Astrocyte (in vitro differentiated cells and primary cell): Measurements from ENCODE around the gene B4GALT3. TPM values are rescaled to one million over a fixed set of nuclear protein-coding genes. Genes with fewer than 3 reads are reported as not detected.

Experiments used
- DNase-seq: peaks from one replicate; pipeline ENCODE4 v3.0.0-alpha.2; 2010; ENCODE audit warnings: low read depth
- FAIRE-seq: peaks from 2 replicates; lab custom pipeline; 2011; peaks lifted over from hg19 to GRCh38; lab: Jason Lieb, UNC
- H2AFZ ChIP-seq: 2 replicates; pipeline ENCODE4 v1.6.0; 2012; ENCODE audit warnings: low read depth, low read length, inconsistent platforms
- H3K27ac ChIP-seq: 2 replicates; pipeline ENCODE4 v1.5.1; 2011; ENCODE audit warnings: low read depth, low read length, inconsistent platforms
- H3K27me3 ChIP-seq: 2 replicates; pipeline ENCODE4 v1.6.0; 2011; ENCODE audit warnings: low read length, inconsistent platforms; ENCODE audit not compliant: insufficient read depth
- H3K36me3 ChIP-seq: 2 replicates; pipeline ENCODE4 v1.5.1; 2011; ENCODE audit warnings: low read length, inconsistent platforms; ENCODE audit not compliant: insufficient read depth
- H3K4me1 ChIP-seq: 2 replicates; pipeline ENCODE4 v1.5.1; 2011; ENCODE audit warnings: low read length, inconsistent platforms; ENCODE audit not compliant: insufficient read depth
- H3K4me2 ChIP-seq: 2 replicates; pipeline ENCODE4 v1.6.0; 2012; ENCODE audit warnings: low read length, inconsistent platforms
- H3K4me3 ChIP-seq: 2 replicates; pipeline ENCODE4 v1.5.1; 2011; ENCODE audit warnings: low read depth, mild to moderate bottlenecking, low read length, inconsistent platforms; ENCODE audit not compliant: insufficient read depth
- H3K79me2 ChIP-seq: 2 replicates; pipeline ENCODE4 v1.6.0; 2012; ENCODE audit warnings: mild to moderate bottlenecking, low read length, inconsistent platforms; ENCODE audit not compliant: insufficient read depth
- H3K9ac ChIP-seq: 2 replicates; pipeline ENCODE4 v1.6.0; 2012; ENCODE audit warnings: mild to moderate bottlenecking, low read length, inconsistent platforms
- H3K9me3 ChIP-seq: 2 replicates; pipeline ENCODE4 v1.5.1; 2012; ENCODE audit warnings: low read depth, mild to moderate bottlenecking, low read length, inconsistent platforms; ENCODE audit not compliant: insufficient read depth
- H4K20me1 ChIP-seq: 2 replicates; pipeline ENCODE4 v1.6.0; 2012; ENCODE audit warnings: low read length, inconsistent platforms; ENCODE audit not compliant: insufficient read depth
- H3K27ac Mint-ChIP-seq: one replicate; pipeline ENCODE4 v1.8.0; 2021; ENCODE audit warnings: mild to moderate bottlenecking, mixed read lengths; ENCODE audit not compliant: unreplicated experiment
- H3K27me3 Mint-ChIP-seq: one replicate; pipeline ENCODE4 v1.8.0; 2021; ENCODE audit warnings: low read depth, mixed read lengths; ENCODE audit not compliant: unreplicated experiment
- H3K36me3 Mint-ChIP-seq: one replicate; pipeline ENCODE4 v1.8.0; 2021; ENCODE audit warnings: low read depth, mixed read lengths; ENCODE audit not compliant: unreplicated experiment
- H3K4me1 Mint-ChIP-seq: one replicate; pipeline ENCODE4 v1.8.0; 2021; ENCODE audit warnings: low read depth, mixed read lengths; ENCODE audit not compliant: unreplicated experiment
- H3K4me3 Mint-ChIP-seq: one replicate; pipeline ENCODE4 v1.8.0; 2021; ENCODE audit warnings: mild to moderate bottlenecking, moderate library complexity, mixed read lengths; ENCODE audit not compliant: unreplicated experiment
- H3K9me3 Mint-ChIP-seq: one replicate; pipeline ENCODE4 v1.8.0; 2021; ENCODE audit warnings: mild to moderate bottlenecking, mixed read lengths; ENCODE audit not compliant: unreplicated experiment
- EZH2 ChIP-seq: IDR thresholded peaks from 2 replicates; pipeline ENCODE4 v1.6.1; 2012; ENCODE audit warnings: mild to moderate bottlenecking, low read length, inconsistent platforms; ENCODE audit not compliant: insufficient read depth
- total RNA-seq: library from RNA; stranded (reverse); gene quantifications from 2 replicates; pipeline ENCODE4 v1.2.1, GENCODE V29; 2021
- TF ChIP-seq, protein P1 (sequence below): IDR thresholded peaks from 2 replicates; pipeline ENCODE4 v1.5.1; 2011; ENCODE audit warnings: low read depth, mild to moderate bottlenecking, inconsistent platforms, low read length, moderate library complexity; ENCODE audit not compliant: insufficient read depth

Gene B4GALT3
- total RNA-seq, 1 donor from 2014 or later: 39.6 TPM

GRCh38 chr1:161220002-161220401, 42.7 kb upstream of the B4GALT3 start:
- no peak overlapping the region for H3K4me3 ChIP-seq
- no peak overlapping the region for H3K4me2 ChIP-seq
- no peak overlapping the region for H2AFZ ChIP-seq
- H3K27ac ChIP-seq: no peak overlapping the region
- FAIRE-seq (no peak), DNase-seq (no peak)
- H3K9ac ChIP-seq: no peak overlapping the region
- Mint-ChIP-seq H3K4me3 (no peak overlapping the region), H3K4me1 (peaks cover 15% of the 10 kb centered on the region), H3K27ac (no peak overlapping the region), H3K36me3 (peaks cover 3% of the 10 kb centered on the region), H3K27me3 (peaks cover 11% of the 10 kb centered on the region), H3K9me3 (no peaks in the 10 kb centered on the region)
- H4K20me1 ChIP-seq: no peaks in the 10 kb centered on the region
- peaks cover 3% of the 10 kb centered on the region for H3K36me3 ChIP-seq
- no peaks in the 10 kb centered on the region for H3K27me3 ChIP-seq
- H3K9me3 ChIP-seq: no peaks in the 10 kb centered on the region
- H3K4me1 ChIP-seq: peaks cover 14% of the 10 kb centered on the region
- H3K79me2 ChIP-seq: no peaks in the 10 kb centered on the region
- TF ChIP-seq, protein P1, sequence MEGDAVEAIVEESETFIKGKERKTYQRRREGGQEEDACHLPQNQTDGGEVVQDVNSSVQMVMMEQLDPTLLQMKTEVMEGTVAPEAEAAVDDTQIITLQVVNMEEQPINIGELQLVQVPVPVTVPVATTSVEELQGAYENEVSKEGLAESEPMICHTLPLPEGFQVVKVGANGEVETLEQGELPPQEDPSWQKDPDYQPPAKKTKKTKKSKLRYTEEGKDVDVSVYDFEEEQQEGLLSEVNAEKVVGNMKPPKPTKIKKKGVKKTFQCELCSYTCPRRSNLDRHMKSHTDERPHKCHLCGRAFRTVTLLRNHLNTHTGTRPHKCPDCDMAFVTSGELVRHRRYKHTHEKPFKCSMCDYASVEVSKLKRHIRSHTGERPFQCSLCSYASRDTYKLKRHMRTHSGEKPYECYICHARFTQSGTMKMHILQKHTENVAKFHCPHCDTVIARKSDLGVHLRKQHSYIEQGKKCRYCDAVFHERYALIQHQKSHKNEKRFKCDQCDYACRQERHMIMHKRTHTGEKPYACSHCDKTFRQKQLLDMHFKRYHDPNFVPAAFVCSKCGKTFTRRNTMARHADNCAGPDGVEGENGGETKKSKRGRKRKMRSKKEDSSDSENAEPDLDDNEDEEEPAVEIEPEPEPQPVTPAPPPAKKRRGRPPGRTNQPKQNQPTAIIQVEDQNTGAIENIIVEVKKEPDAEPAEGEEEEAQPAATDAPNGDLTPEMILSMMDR: no peak
- no peak for TF ChIP-seq EZH2

DNA sequence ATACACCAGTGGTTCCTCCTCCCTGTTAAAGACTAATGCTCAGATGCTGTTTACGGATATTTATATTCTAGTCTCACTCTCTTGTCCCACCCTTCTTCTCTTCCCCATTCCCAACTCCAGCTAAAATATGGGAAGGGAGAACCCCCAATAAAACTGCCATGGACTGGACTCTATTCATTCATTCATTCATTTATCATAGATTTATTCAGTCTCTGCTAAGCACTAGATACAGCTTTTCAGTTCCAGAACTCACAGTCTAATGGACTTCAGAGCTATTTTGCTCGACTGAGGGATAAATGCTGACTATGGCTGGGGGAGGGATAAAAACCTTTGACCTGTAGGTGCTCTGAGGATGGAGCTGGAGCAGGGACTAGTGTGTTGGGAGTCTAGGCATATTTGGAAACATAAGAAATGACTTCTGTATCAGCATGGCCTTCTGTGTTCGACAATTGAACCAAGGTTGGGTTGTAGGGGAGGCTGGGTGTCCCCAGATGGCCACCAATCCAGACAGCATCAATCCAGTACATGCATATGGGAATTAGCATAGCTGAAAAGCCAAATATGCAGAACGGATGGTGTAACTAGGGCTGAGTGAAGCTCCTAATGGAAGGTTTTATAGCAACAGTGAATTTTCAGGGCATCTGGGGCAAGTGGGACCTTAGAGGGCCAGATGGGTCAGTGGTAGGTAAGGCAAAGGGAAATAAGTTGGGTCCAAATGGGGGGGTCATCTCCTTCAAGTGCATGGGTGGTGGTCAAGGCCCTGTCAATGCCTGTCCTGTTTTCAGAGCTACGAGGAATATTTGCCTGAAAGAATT, 42.0 kb upstream of the B4GALT3 start:
- H3K4me2 ChIP-seq: no peak overlapping the region
- no peaks in the 10 kb centered on the region for H4K20me1 ChIP-seq
- FAIRE-seq (no peak), DNase-seq (no peak)
- H3K4me3 Mint-ChIP-seq: no peak overlapping the region
- no peak overlapping the region for H2AFZ ChIP-seq
- H3K9ac ChIP-seq: no peak overlapping the region
- H3K27ac ChIP-seq: no peak overlapping the region
- H3K4me1 Mint-ChIP-seq: peaks cover 15% of the 10 kb centered on the region
- peaks cover 8% of the 10 kb centered on the region for H3K36me3 Mint-ChIP-seq
- TF ChIP-seq EZH2: no peak
- TF ChIP-seq, protein P1: no peak
- no peaks in the 10 kb centered on the region for H3K9me3 ChIP-seq
- peaks cover 14% of the 10 kb centered on the region for H3K4me1 ChIP-seq
- H3K27me3 ChIP-seq: no peaks in the 10 kb centered on the region
- H3K4me3 ChIP-seq: no peak overlapping the region
- peaks cover 3% of the 10 kb centered on the region for H3K36me3 ChIP-seq
- H3K9me3 Mint-ChIP-seq: no peaks in the 10 kb centered on the region
- H3K27ac Mint-ChIP-seq: no peak overlapping the region
- no peaks in the 10 kb centered on the region for H3K79me2 ChIP-seq
- H3K27me3 Mint-ChIP-seq: peaks cover 11% of the 10 kb centered on the region
